Prostate gland (tissue), 2 donors: ENCODE data around the gene NKAIN4. TPM values are rescaled to one million over a fixed set of nuclear protein-coding genes. Genes with fewer than 3 reads are reported as not detected.

Source experiments
- DNase-seq: peaks from one replicate; pipeline ENCODE4 v3.0.0-alpha.2; 2019; ENCODE audit warnings: low spot score
- H3K27ac ChIP-seq, 2 donors: fragments of 200-600 bp; sonication (generic); 2 replicates each; pipeline ENCODE4 v1.5.1; 2017 to 2019
- H3K27me3 ChIP-seq: fragments of 200-600 bp; sonication (generic); replicated peaks from 2 replicates; pipeline ENCODE4 v1.5.1; 2019; ENCODE audit not compliant: insufficient read depth
- H3K36me3 ChIP-seq, 2 donors: fragments of 200-600 bp; sonication (generic); 1 replicate in 1 of 2; 2 replicates in 1 of 2; pipeline versions ENCODE4 v1.5.1 to v1.8.1; 2017 to 2019
- H3K4me1 ChIP-seq: fragments of 200-600 bp; sonication (generic); replicated peaks from 2 replicates; pipeline ENCODE4 v1.5.1; 2019
- H3K4me3 ChIP-seq, 2 donors: fragments of 200-600 bp; sonication (generic); 2 replicates each; pipeline ENCODE4 v1.5.1; 2017 to 2019
- H3K9me3 ChIP-seq: fragments of 200-600 bp; sonication (generic); 2 replicates; pipeline ENCODE4 v1.5.1; 2017
- CTCF ChIP-seq, 4 experiments: fragments of 200-600 bp in 2 of 4; fragments of 450-650 bp in 2 of 4; sonication (generic) in 2 of 4; IDR thresholded peaks; 1 replicate in 3 of 4; 2 replicates in 1 of 4; pipeline ENCODE4 v1.5.1; 2016 to 2019; ENCODE audit warnings: antibody characterized with exemption in 4 of 4, mild to moderate bottlenecking in 2 of 4, moderate library complexity in 2 of 4
- POLR2A ChIP-seq: fragments of 450-650 bp; IDR thresholded peaks from one replicate; pipeline ENCODE4 v1.6.1; 2016; ENCODE audit warnings: antibody characterized with exemption, mild to moderate bottlenecking
- POLR2AphosphoS5 ChIP-seq: sonication (generic); formaldehyde crosslinking; IDR thresholded peaks from one replicate; pipeline ENCODE4 v1.6.1; 2017; ENCODE audit warnings: antibody characterized with exemption
- WGBS: methylation state at CpG from one replicate; pipeline ENCODE4 v1.1.5; 2018; 5-methylcytosine and 5-hydroxymethylcytosine counted together
- intact Hi-C: fragments of 100-400 bp; cut with DNase I; formaldehyde crosslinking; loops from one replicate; pipeline ENCODE4 v1.14.2; 2022
- total RNA-seq, 2 donors: library from RNA; depleted of rRNA; stranded (reverse); fragments of >200 nt; gene quantifications; one replicate each; pipeline ENCODE4 v1.1.0, GENCODE V29; 2016

The NKAIN4 gene
- total RNA-seq, 2 donors from 2014 or later, result 1.2 TPM; not detected in 1

GRCh38 chr20:63295422-63295821 is 41.2 kb upstream of the NKAIN4 start:
- no peak overlapping the region for H3K4me3 ChIP-seq
- H3K27ac ChIP-seq, result no peak overlapping the region
- no peak for TF ChIP-seq POLR2A
- TF ChIP-seq CTCF (IDR thresholded peaks at IDR 0.05), result no peak
- H3K27me3 ChIP-seq, result peaks cover 25% of the 10 kb centered on the region
- no peaks in the 10 kb centered on the region for H3K9me3 ChIP-seq
- H3K4me1 ChIP-seq, result no peaks in the 10 kb centered on the region
- 19% methylated on average over 17 of the region's 17 CpGs for WGBS
- intact Hi-C loops, result no loop called here
- no peak for DNase-seq
- no peaks in the 10 kb centered on the region for H3K36me3 ChIP-seq

GRCh38 chr20:63295018-63295417 is 40.8 kb upstream of the NKAIN4 start:
- TF ChIP-seq CTCF (IDR thresholded peaks at IDR 0.05) (no peak), POLR2AphosphoS5 (no peak), POLR2A (no peak)
- Histone ChIP-seq H3K4me3 (no peak overlapping the region), H3K27ac (no peak overlapping the region), H3K27me3 (peaks cover 25% of the 10 kb centered on the region), H3K36me3 (no peaks in the 10 kb centered on the region), H3K4me1 (no peaks in the 10 kb centered on the region), H3K9me3 (no peaks in the 10 kb centered on the region)
- 20% methylated on average over 14 of the region's 19 CpGs for WGBS
- intact Hi-C loops, result no loop called here
- no peak for DNase-seq

DNA sequence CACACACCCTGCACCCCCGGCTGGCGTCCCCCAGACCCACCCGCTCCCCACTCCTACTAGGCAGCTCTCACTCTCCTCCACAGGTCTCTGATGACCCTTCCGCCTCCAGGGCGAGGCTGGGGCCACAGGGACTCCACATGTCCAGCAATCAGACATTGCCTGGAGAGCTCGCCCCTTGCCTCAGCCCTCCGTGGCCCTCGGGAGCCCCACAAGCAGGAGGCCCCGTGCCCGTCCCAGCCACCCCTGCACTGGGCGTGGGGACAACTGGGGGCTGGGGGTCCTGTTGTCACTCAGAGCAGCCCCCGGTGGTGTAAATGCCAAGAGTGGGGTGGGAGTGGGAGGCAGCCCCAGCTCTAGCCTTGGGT is 40.3 kb upstream of the NKAIN4 start:
- no peak for TF ChIP-seq POLR2AphosphoS5
- TF ChIP-seq CTCF (IDR thresholded peaks at IDR 0.05), result no peak
- TF ChIP-seq POLR2A, result no peak
- Histone ChIP-seq H3K27me3 (peaks cover 25% of the 10 kb centered on the region), H3K36me3 (no peaks in the 10 kb centered on the region), H3K4me3 (no peak overlapping the region), H3K27ac (no peak overlapping the region), H3K9me3 (no peaks in the 10 kb centered on the region), H3K4me1 (no peaks in the 10 kb centered on the region)
- DNase-seq, result no peak
- intact Hi-C loops, result no loop called here
- 84% methylated on average over 12 of the region's 12 CpGs for WGBS

DNA sequence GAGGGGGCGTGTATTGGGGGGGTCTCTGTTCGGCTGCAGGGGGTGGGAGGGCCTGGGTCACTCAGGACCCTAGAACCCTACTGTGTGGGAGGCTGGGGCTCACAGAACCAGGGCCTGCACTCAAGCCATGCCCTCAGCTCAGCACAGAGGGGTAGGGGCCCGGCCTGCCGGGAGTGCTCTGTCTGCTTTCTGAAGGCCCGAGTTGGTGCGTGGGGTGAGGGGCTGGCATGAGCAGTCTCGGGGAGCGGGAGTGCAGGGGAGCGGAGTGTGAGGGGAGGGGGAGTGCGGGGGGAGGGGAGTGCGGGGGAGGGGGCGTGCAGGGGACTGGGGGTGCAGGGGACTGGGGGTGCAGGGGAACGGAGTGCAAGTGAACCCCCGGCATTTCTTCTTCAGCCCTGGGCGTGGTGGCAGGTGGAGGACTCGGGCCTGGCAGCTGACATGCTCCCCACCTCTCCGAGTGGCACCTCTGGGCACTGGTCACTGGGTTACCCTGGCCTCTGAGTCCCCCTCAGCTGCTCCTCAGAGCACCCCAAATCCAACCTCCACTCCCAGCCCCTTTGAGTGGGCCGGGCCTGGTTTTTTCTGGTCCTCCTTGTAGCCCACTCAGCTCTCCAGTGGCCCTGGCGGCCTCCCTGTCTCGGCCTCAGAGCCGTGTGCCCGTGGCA is 39.7 kb upstream of the NKAIN4 start:
- H3K4me3 ChIP-seq, result no peak overlapping the region
- no peaks in the 10 kb centered on the region for H3K36me3 ChIP-seq
- no peaks in the 10 kb centered on the region for H3K9me3 ChIP-seq
- 48% methylated on average over 19 of the region's 22 CpGs for WGBS
- H3K27me3 ChIP-seq, result peaks cover 23% of the 10 kb centered on the region
- H3K4me1 ChIP-seq, result no peaks in the 10 kb centered on the region
- H3K27ac ChIP-seq, result no peak overlapping the region
- intact Hi-C loops, result no loop called here
- no peak for TF ChIP-seq POLR2AphosphoS5
- no peak for TF ChIP-seq POLR2A
- no peak for TF ChIP-seq CTCF (IDR thresholded peaks at IDR 0.05)
- DNase-seq, result no peak

GRCh38 chr20:63293456-63293855 is 39.2 kb upstream of the NKAIN4 start:
- Histone ChIP-seq H3K9me3 (no peaks in the 10 kb centered on the region), H3K4me1 (no peaks in the 10 kb centered on the region), H3K4me3 (no peak overlapping the region), H3K27me3 (peaks cover 20% of the 10 kb centered on the region), H3K36me3 (no peaks in the 10 kb centered on the region), H3K27ac (no peak overlapping the region)
- no peak for DNase-seq
- intact Hi-C loops, result no loop called here
- 53% methylated on average over 4 of the region's 11 CpGs for WGBS
- no peak for TF ChIP-seq CTCF (IDR thresholded peaks at IDR 0.05)
